IMR-90 (cell line): ENCODE results near the gene SLAMF9. TPM values are rescaled to one million over a fixed set of nuclear protein-coding genes. Genes with fewer than 3 reads are reported as not detected.

Source experiments
- ATAC-seq: fragments of 200-7000 bp; cut with Tn5 transposase; 2 replicates; pipeline ENCODE4 v1.9.1; 2020; ENCODE audit warnings: low read depth, mild to moderate bottlenecking, moderate library complexity
- BruUV-seq: library from RNA; stranded (reverse); fragments of 400-500 nt; replicated peaks from 2 replicates; lab custom pipeline; 2021; lab: Mats Ljungman, UMichigan
- CTCF ChIA-PET: fragments of 300-600 bp; formaldehyde crosslinking; extraction: SDS; loops from one replicate; lab custom pipeline; 2021; ENCODE audit warnings: antibody characterized with exemption; lab: Yijun Ruan, JAX
- POLR2A ChIA-PET: fragments of 300-600 bp; sonication (Branson Sonifier 250); formaldehyde crosslinking; loops from one replicate; lab custom pipeline; 2022; ENCODE audit warnings: antibody characterized with exemption; ENCODE audit not compliant: unreplicated experiment; lab: Charles Lee
- DNase-seq: peaks from one replicate; pipeline ENCODE4 v3.0.0; 2013
- H2AFZ ChIP-seq: replicated peaks from 2 replicates; pipeline ENCODE3; 2013; ENCODE audit warnings: low read length, mild to moderate bottlenecking; ENCODE audit not compliant: poor library complexity
- H2AK5ac ChIP-seq: 2 replicates; pipeline ENCODE4 v1.6.1; 2013; ENCODE audit warnings: low read depth, low read length, inconsistent platforms
- H2AK9ac ChIP-seq: replicated peaks from 2 replicates; pipeline ENCODE3; 2013; ENCODE audit warnings: mild to moderate bottlenecking, low read depth, low read length, moderate library complexity; ENCODE audit not compliant: poor library complexity
- H2BK120ac ChIP-seq: 2 replicates; pipeline ENCODE4 v1.6.1; 2013; ENCODE audit warnings: low read depth, low read length, inconsistent platforms
- H2BK15ac ChIP-seq: 3 replicates; pipeline ENCODE4 v1.6.1; 2013; ENCODE audit warnings: low read depth, low read length, inconsistent platforms
- H2BK20ac ChIP-seq: 2 replicates; pipeline ENCODE4 v1.6.1; 2013; ENCODE audit warnings: low read depth, mild to moderate bottlenecking, inconsistent platforms, low read length, moderate library complexity
- H2BK5ac ChIP-seq: 2 replicates; pipeline ENCODE4 v1.6.1; 2013; ENCODE audit warnings: mild to moderate bottlenecking, low read depth, low read length, inconsistent platforms; ENCODE audit not compliant: poor library complexity, severe bottlenecking
- H3K14ac ChIP-seq: replicated peaks from 2 replicates; pipeline ENCODE4 v1.6.1; 2013; ENCODE audit warnings: low read depth, low read length, inconsistent platforms
- H3K18ac ChIP-seq: 2 replicates; pipeline ENCODE4 v1.6.1; 2013; ENCODE audit warnings: low read depth, low read length, control low read depth
- H3K23ac ChIP-seq: 2 replicates; pipeline ENCODE4 v1.6.1; 2013; ENCODE audit warnings: low read depth, low read length, inconsistent platforms
- H3K27ac ChIP-seq: 2 replicates; pipeline ENCODE4 v1.5.1; 2013; ENCODE audit warnings: mild to moderate bottlenecking, control low read depth, low read length; ENCODE audit not compliant: insufficient read depth
- H3K27me3 ChIP-seq: 2 replicates; pipeline ENCODE4 v1.6.1; 2013; ENCODE audit warnings: low read length; ENCODE audit not compliant: control insufficient read depth, insufficient read depth
- H3K36me3 ChIP-seq: 2 replicates; pipeline ENCODE4 v1.6.1; 2013; ENCODE audit warnings: low read length, mixed read lengths; ENCODE audit not compliant: control insufficient read depth, insufficient read depth
- H3K4ac ChIP-seq: 2 replicates; pipeline ENCODE4 v1.6.1; 2013; ENCODE audit warnings: low read depth, low read length, inconsistent platforms
- H3K4me1 ChIP-seq: 2 replicates; pipeline ENCODE4 v1.6.1; 2013; ENCODE audit warnings: low read length, mixed read lengths; ENCODE audit not compliant: control insufficient read depth, insufficient read depth
- H3K4me2 ChIP-seq: 2 replicates; pipeline ENCODE4 v1.6.1; 2013; ENCODE audit warnings: low read depth, mild to moderate bottlenecking, control low read depth, low read length, moderate library complexity
- H3K4me3 ChIP-seq: 2 replicates; pipeline ENCODE4 v1.5.1; 2013; ENCODE audit warnings: low read depth, mild to moderate bottlenecking, control low read depth, low read length, moderate library complexity; ENCODE audit not compliant: insufficient read depth
- H3K56ac ChIP-seq: 2 replicates; pipeline ENCODE4 v1.6.1; 2013; ENCODE audit warnings: low read length, inconsistent platforms; ENCODE audit not compliant: insufficient read depth; ENCODE audit errors: extremely low read depth
- H3K79me1 ChIP-seq, 2 experiments: 2 replicates each; pipeline ENCODE4 v1.6.1; 2013; ENCODE audit warnings: low read length in 2 of 2, inconsistent platforms in 1 of 2, low read depth in 1 of 2
- H3K9ac ChIP-seq: 2 replicates; pipeline ENCODE4 v1.6.1; 2013; ENCODE audit warnings: low read depth, low read length, control low read depth
- H3K9me1 ChIP-seq: 2 replicates; pipeline ENCODE4 v1.6.1; 2013; ENCODE audit warnings: low read length, inconsistent platforms; ENCODE audit not compliant: insufficient read depth
- H3K9me3 ChIP-seq: 2 replicates; pipeline ENCODE4 v1.6.1; 2013; ENCODE audit warnings: low read length; ENCODE audit not compliant: control insufficient read depth, insufficient read depth
- H4K20me1 ChIP-seq: 2 replicates; pipeline ENCODE4 v1.6.1; 2013; ENCODE audit warnings: low read length, inconsistent platforms; ENCODE audit not compliant: insufficient read depth
- H4K5ac ChIP-seq: 2 replicates; pipeline ENCODE4 v1.6.1; 2013; ENCODE audit warnings: mild to moderate bottlenecking, low read depth, low read length, control low read depth
- H4K8ac ChIP-seq, 2 experiments: 2 replicates each; pipeline ENCODE4 v1.6.1; 2013; ENCODE audit warnings: low read depth in 2 of 2, low read length in 2 of 2, control low read depth in 1 of 2, inconsistent platforms in 1 of 2
- H4K91ac ChIP-seq: 2 replicates; pipeline ENCODE4 v1.6.1; 2013; ENCODE audit warnings: low read depth, low read length, inconsistent platforms; ENCODE audit not compliant: insufficient read depth
- BHLHE40 ChIP-seq: fragments of 150-350 bp; IDR thresholded peaks from 2 replicates; pipeline ENCODE4 v1.6.1; 2016; ENCODE audit warnings: mild to moderate bottlenecking, low read depth, low read length
- CEBPB ChIP-seq: IDR thresholded peaks from 2 replicates; pipeline ENCODE4 v1.6.1; 2012; ENCODE audit warnings: low read depth, low read length, improper control_type of control experiment
- CHD1 ChIP-seq: IDR thresholded peaks from 2 replicates; pipeline ENCODE4 v1.6.1; 2012; ENCODE audit warnings: low read depth, low read length, improper control_type of control experiment
- CTCF ChIP-seq: conservative IDR thresholded peaks from 2 replicates; pipeline ENCODE4 v1.5.1; 2012; ENCODE audit warnings: mild to moderate bottlenecking, low read depth, low read length, improper control_type of control experiment
- ELK1 ChIP-seq: fragments of 150-350 bp; IDR thresholded peaks from 2 replicates; pipeline ENCODE4 v1.6.1; 2016; ENCODE audit warnings: low read depth, mild to moderate bottlenecking, low read length, moderate library complexity, borderline replicate concordance
- FOS ChIP-seq: fragments of 150-350 bp; IDR thresholded peaks from 2 replicates; pipeline ENCODE4 v1.6.1; 2016; ENCODE audit warnings: low read depth, low read length
- MAFK ChIP-seq: IDR thresholded peaks from 2 replicates; pipeline ENCODE4 v1.6.1; 2012; ENCODE audit warnings: low read depth, low read length, improper control_type of control experiment
- MAZ ChIP-seq: IDR thresholded peaks from 2 replicates; pipeline ENCODE4 v1.6.1; 2012; ENCODE audit warnings: low read depth, mild to moderate bottlenecking, low read length, improper control_type of control experiment, moderate library complexity, borderline replicate concordance
- MXI1 ChIP-seq: IDR thresholded peaks from 2 replicates; pipeline ENCODE4 v1.6.1; 2012; ENCODE audit warnings: low read depth, mild to moderate bottlenecking, low read length, moderate library complexity, borderline replicate concordance
- NFE2L2 ChIP-seq: fragments of 150-350 bp; IDR thresholded peaks from 2 replicates; pipeline ENCODE4 v1.6.1; 2016; ENCODE audit warnings: low read depth, mild to moderate bottlenecking, low read length
- POLR2A ChIP-seq: IDR thresholded peaks from 2 replicates; pipeline ENCODE4 v1.6.1; 2012; ENCODE audit warnings: mild to moderate bottlenecking, low read depth, low read length
- RAD21 ChIP-seq: IDR thresholded peaks from 2 replicates; pipeline ENCODE4 v1.6.1; 2012; ENCODE audit warnings: low read length, improper control_type of control experiment
- RCOR1 ChIP-seq: IDR thresholded peaks from 2 replicates; pipeline ENCODE4 v1.6.1; 2012; ENCODE audit warnings: mild to moderate bottlenecking, low read length, improper control_type of control experiment; ENCODE audit not compliant: insufficient replicate concordance
- RFX5 ChIP-seq: IDR thresholded peaks from 2 replicates; pipeline ENCODE4 v1.8.0; 2012; ENCODE audit warnings: low read depth, mild to moderate bottlenecking, low read length, moderate library complexity
- SMC3 ChIP-seq: fragments of 150-350 bp; IDR thresholded peaks from 2 replicates; pipeline ENCODE4 v1.6.1; 2016; ENCODE audit warnings: low read depth, mild to moderate bottlenecking, antibody characterized with exemption, low read length, moderate library complexity
- USF2 ChIP-seq: fragments of 150-350 bp; IDR thresholded peaks from 2 replicates; pipeline ENCODE4 v1.6.1; 2017; ENCODE audit warnings: mild to moderate bottlenecking, antibody characterized with exemption, low read length, low read depth
- WGBS, 2 experiments: methylation state at CpG; one replicate each; pipeline versions ENCODE4 v1.1.5 to v1.1.7; 2013; ENCODE audit warnings: missing lambda C conversion rate in 2 of 2; ENCODE audit not compliant: insufficient read length in 1 of 2; ENCODE audit errors: extremely low coverage in 2 of 2; 5-methylcytosine and 5-hydroxymethylcytosine counted together
- dilution Hi-C: fragments of 300-500 bp; cut with HindIII; formaldehyde crosslinking; loops from one replicate; pipeline ENCODE4 v1.14.3; 2018; ENCODE audit warnings: low sequenced_read_pairs; ENCODE audit not compliant: unreplicated experiment
- in situ Hi-C: fragments of 300-500 bp; cut with MboI; formaldehyde crosslinking; loops from 3 replicates; pipeline ENCODE4 v1.14.3; 2019; ENCODE audit warnings: low sequenced_read_pairs, inconsistent platforms, mixed read lengths
- intact Hi-C: fragments of 100-400 bp; cut with micrococcal nuclease; formaldehyde crosslinking; loops from 2 replicates; pipeline ENCODE4 v1.10.0; 2022
- polyA plus RNA-seq, 3 experiments: library from polyadenylated mRNA; depleted of rRNA; stranded (reverse); fragments of >200 nt; gene quantifications; 2 replicates each; pipeline ENCODE4 v1.2.3, GENCODE V29; 2012; ENCODE audit warnings: low replicate concordance in 1 of 3
- total RNA-seq: library from RNA; depleted of rRNA; stranded (reverse); fragments of >200 nt; gene quantifications from 2 replicates; pipeline ENCODE4 v1.2.3, GENCODE V29; 2012

The SLAMF9 gene
- total and polyA plus RNA-seq, 2 of the 4 experiments (the other 2 are of a cell fraction) = 0.18 to 0.67 TPM

DNA sequence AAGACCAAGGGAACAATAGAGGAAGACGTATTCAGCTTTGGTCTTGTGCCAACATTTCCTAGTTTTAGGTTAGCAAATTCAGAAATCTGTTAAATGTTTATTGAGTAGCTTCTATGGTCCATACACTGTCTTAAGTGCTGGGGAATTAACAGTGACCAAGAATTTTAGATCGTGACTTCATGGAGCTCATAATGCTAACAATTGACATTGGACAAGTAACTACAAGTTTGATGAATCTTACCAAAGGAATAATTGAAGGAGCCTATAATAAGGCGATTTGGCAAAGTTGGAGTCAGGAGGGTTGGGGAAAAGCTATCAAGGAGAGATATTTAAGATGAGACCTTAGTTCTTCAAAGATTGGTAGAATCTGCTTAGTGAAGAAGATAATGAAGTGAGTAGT is 1.4 kb upstream of the SLAMF9 start:
- Histone ChIP-seq H3K23ac (no peak overlapping the region), H2AFZ (no peak overlapping the region), H2AK9ac (no peak overlapping the region), H4K20me1 (no peaks in the 10 kb centered on the region), H4K91ac (no peak overlapping the region), H4K8ac (no peak overlapping the region), H3K4me1 (peaks cover 2% of the 10 kb centered on the region; the same call in 1 of the 2 replicates), H3K4me3 (no peak overlapping the region), H2BK5ac (no peak overlapping the region), H3K18ac (no peak overlapping the region), H3K9me3 (no peaks in the 10 kb centered on the region), H4K5ac (no peak overlapping the region), H3K9me1 (no peaks in the 10 kb centered on the region), H3K56ac (no peak overlapping the region), H3K79me1 (no peaks in the 10 kb centered on the region), H2BK15ac (no peak overlapping the region), H3K14ac (no peak overlapping the region), H3K4ac (no peak overlapping the region), H2BK20ac (no peak overlapping the region), H3K27me3 (peaks cover 3% of the 10 kb centered on the region; the same call in 1 of the 2 replicates), H3K4me2 (no peak overlapping the region), H3K9ac (no peak overlapping the region), H2BK120ac (no peak overlapping the region), H3K36me3 (no peaks in the 10 kb centered on the region), H2AK5ac (no peak overlapping the region), H3K27ac (no peak overlapping the region)
- dilution Hi-C loops (no loop called here), intact Hi-C loops (no loop called here), in situ Hi-C loops (no loop called here)
- POLR2A ChIA-PET = no interaction called here
- CTCF ChIA-PET = no interaction called here
- BruUV-seq = no TSS peak
- DNase-seq (no peak), ATAC-seq (no peak)
- 88% methylated on average over 1 of the region's 3 CpGs; no CpG with 5 or more reads in 1 of the 2 experiments for WGBS, 2 experiments
- TF ChIP-seq SMC3 (no peak), RFX5 (no peak), MAZ (no peak), BHLHE40 (no peak), ELK1 (no peak), MXI1 (no peak), RCOR1 (no peak), CHD1 (no peak), RAD21 (no peak), CTCF (no peak), CEBPB (no peak), FOS (no peak), USF2 (no peak), MAFK (no peak), POLR2A (no peak), NFE2L2 (no peak)
